NCI-H1417 treated with DMSO at 0.1 percent for 48 hours (cell line): ENCODE results near the gene CLIP1.
"Not testable (repeated sequence)": the region's sequence is repeated elsewhere in the genome, so short reads cannot be mapped to it uniquely, and the experiment has no call there.

ENCODE experiments used
- DNase-seq: peaks from one replicate; lab custom pipeline; 2025; lab: John Stamatoyannopoulos, UW

CLIP1 gene

GRCh38 chr12:122421821-122422729, at the start of gene CLIP1:
CLIP1 (minus strand) TSS chr12:122422669; CDS start chr12:122380452, 42,217 bp downstream.
- DNase-seq = no peak

- DNase-seq = no peak
Observed at GRCh38 chr12:122471324-122472226, 49.1 kb upstream of the CLIP1 start.

GRCh38 chr12:122470576-122470975, 48.1 kb upstream of the CLIP1 start:
- DNase-seq = not testable (repeated sequence)

GRCh38 chr12:122469856-122470255, 47.4 kb upstream of the CLIP1 start:
- not testable (repeated sequence) for DNase-seq

- DNase-seq = no peak
Observed at GRCh38 chr12:122467983-122468382, 45.5 kb upstream of the CLIP1 start.

GRCh38 chr12:122464317-122465042, 42.0 kb upstream of the CLIP1 start:
- DNase-seq = not testable (repeated sequence)

- DNase-seq = no peak
Observed at GRCh38 chr12:122460641-122461040, 38.2 kb upstream of the CLIP1 start.

GRCh38 chr12:122460061-122460460, 37.6 kb upstream of the CLIP1 start:
- DNase-seq = no peak

GRCh38 chr12:122459211-122459610, 36.7 kb upstream of the CLIP1 start:
- DNase-seq = no peak

- DNase-seq = no peak
Observed at GRCh38 chr12:122458105-122459035, 35.9 kb upstream of the CLIP1 start.

- DNase-seq = no peak
Observed at GRCh38 chr12:122457627-122458026, 35.2 kb upstream of the CLIP1 start.

- no peak for DNase-seq
Observed at GRCh38 chr12:122454739-122455138, 32.3 kb upstream of the CLIP1 start.

GRCh38 chr12:122454250-122454721, 31.8 kb upstream of the CLIP1 start:
- DNase-seq = no peak

- no peak for DNase-seq
Observed at GRCh38 chr12:122452701-122453285, 30.3 kb upstream of the CLIP1 start.

- no peak for DNase-seq
Observed at GRCh38 chr12:122449317-122449716, 26.8 kb upstream of the CLIP1 start.

- not testable (repeated sequence) for DNase-seq
Observed at GRCh38 chr12:122447825-122448224, 25.4 kb upstream of the CLIP1 start.

GRCh38 chr12:122446390-122446789, 23.9 kb upstream of the CLIP1 start:
- DNase-seq = not testable (repeated sequence)

- DNase-seq = not testable (repeated sequence)
Observed at GRCh38 chr12:122444071-122444470, 21.6 kb upstream of the CLIP1 start.

GRCh38 chr12:122438822-122439221, 16.4 kb upstream of the CLIP1 start:
- not testable (repeated sequence) for DNase-seq

GRCh38 chr12:122437656-122438121, 15.2 kb upstream of the CLIP1 start:
- DNase-seq = no peak
